PC-9 (cell line): ENCODE measurements around the gene ETS1. TPM values are rescaled to one million over a fixed set of nuclear protein-coding genes. Genes with fewer than 3 reads are reported as not detected.

Experiments used
- BruUV-seq: library from RNA; stranded (reverse); fragments of 400-500 nt; replicated peaks from 2 replicates; lab custom pipeline; 2021; lab: Mats Ljungman, UMichigan
- CTCF ChIA-PET: fragments of 300-600 bp; sonication (Branson Sonifier 250); formaldehyde crosslinking; loops from one replicate; lab custom pipeline; 2022; ENCODE audit warnings: antibody characterized with exemption; lab: Charles Lee
- POLR2A ChIA-PET: fragments of 300-600 bp; sonication (Branson Sonifier 250); formaldehyde crosslinking; loops from one replicate; lab custom pipeline; 2022; ENCODE audit warnings: antibody characterized with exemption; ENCODE audit not compliant: unreplicated experiment; lab: Charles Lee
- DNase-seq, 2 experiments: peaks; one replicate each; pipeline versions ENCODE4 v3.0.0 to v3.0.0-alpha.2; 2015 to 2022; ENCODE audit warnings: mixed read lengths in 1 of 2
- H2AFZ ChIP-seq: fragments of 200-600 bp; sonication (generic); 2 replicates; pipeline ENCODE4 v1.8.1; 2017; ENCODE audit warnings: antibody characterized with exemption
- H3F3A ChIP-seq: fragments of 200-600 bp; sonication (generic); 2 replicates; pipeline ENCODE4 v1.8.1; 2017; ENCODE audit warnings: antibody characterized with exemption, mild to moderate bottlenecking, low read depth; ENCODE audit not compliant: insufficient read depth
- H3K27ac ChIP-seq: fragments of 200-600 bp; sonication (generic); 2 replicates; pipeline ENCODE4 v1.6.1; 2016; ENCODE audit warnings: mixed run types
- H3K27me3 ChIP-seq: fragments of 200-600 bp; sonication (generic); 2 replicates; pipeline ENCODE4 v1.6.1; 2016; ENCODE audit warnings: low read depth, mixed run types; ENCODE audit not compliant: insufficient read depth
- H3K36me3 ChIP-seq: fragments of 200-600 bp; sonication (generic); 2 replicates; pipeline ENCODE4 v1.6.1; 2016; ENCODE audit warnings: low read depth, mixed run types
- H3K4me1 ChIP-seq: fragments of 200-600 bp; sonication (generic); replicated peaks from 2 replicates; pipeline ENCODE4 v1.6.1; 2016; ENCODE audit warnings: mixed run types; ENCODE audit not compliant: insufficient read depth
- H3K4me2 ChIP-seq: fragments of 200-600 bp; sonication (generic); 2 replicates; pipeline ENCODE4 v1.6.1; 2017; ENCODE audit warnings: mixed run types
- H3K4me3 ChIP-seq: fragments of 200-600 bp; sonication (generic); 2 replicates; pipeline ENCODE4 v1.6.1; 2016; ENCODE audit warnings: mixed run types
- H3K79me2 ChIP-seq: fragments of 200-600 bp; sonication (generic); 2 replicates; pipeline ENCODE4 v1.6.1; 2017; ENCODE audit warnings: low read depth, mixed run types
- H3K9me2 ChIP-seq: fragments of 200-600 bp; sonication (generic); 2 replicates; pipeline ENCODE4 v1.8.1; 2017; ENCODE audit warnings: mild to moderate bottlenecking; ENCODE audit not compliant: insufficient read depth
- H3K9me3 ChIP-seq: fragments of 200-600 bp; sonication (generic); 2 replicates; pipeline ENCODE4 v1.8.1; 2016; ENCODE audit warnings: low read depth; ENCODE audit not compliant: insufficient read depth
- H4K20me1 ChIP-seq: fragments of 200-600 bp; sonication (generic); 2 replicates; pipeline ENCODE4 v1.8.1; 2017; ENCODE audit not compliant: insufficient read depth
- CTCF ChIP-seq: fragments of 200-600 bp; sonication (generic); conservative IDR thresholded peaks from 2 replicates; pipeline ENCODE4 v1.6.1; 2017; ENCODE audit warnings: mixed run types, antibody characterized with exemption, mild to moderate bottlenecking, moderate library complexity
- EZH2 ChIP-seq: fragments of 200-600 bp; sonication (generic); IDR thresholded peaks from 2 replicates; pipeline ENCODE4 v1.8.0; 2017; ENCODE audit warnings: antibody characterized with exemption, low read depth
- intact Hi-C: fragments of 100-400 bp; cut with micrococcal nuclease; formaldehyde crosslinking; loops from one replicate; pipeline ENCODE4 v1.10.0; 2022; ENCODE audit not compliant: unreplicated experiment
- total RNA-seq: library from RNA; stranded (reverse); gene quantifications from 2 replicates; pipeline ENCODE4 v1.2.3, GENCODE V29; 2021

The ETS1 gene
- total RNA-seq, 1 experiment from 2014 or later = 23.3 TPM

GRCh38 chr11:128570632-128571031, 16.7 kb downstream of the ETS1 start:
- intact Hi-C loops = no loop called here
- DNase-seq = no peak
- BruUV-seq = no TSS peak
- Histone ChIP-seq H3K9me2 (no peaks in the 10 kb centered on the region), H3K4me3 (no peak overlapping the region), H3K36me3 (no peaks in the 10 kb centered on the region), H3K27ac (no peak overlapping the region), H3K9me3 (no peaks in the 10 kb centered on the region), H3K4me2 (no peak overlapping the region), H4K20me1 (no peaks in the 10 kb centered on the region), H3K4me1 (peaks cover 15% of the 10 kb centered on the region; the same call in 1 of the 2 replicates), H2AFZ (no peak overlapping the region), H3F3A (no peaks in the 10 kb centered on the region), H3K27me3 (no peaks in the 10 kb centered on the region), H3K79me2 (no peaks in the 10 kb centered on the region)
- TF ChIP-seq EZH2 (no peak), CTCF (no peak)
- ChIA-PET POLR2A (interaction anchor here (0.7 kb wide), 1 partner anchor 49 kb away, joined by 3 read pairs; no protein-coding TSS in a partner anchor), CTCF (no interaction called here)

GRCh38 chr11:128569291-128569690, 18.1 kb downstream of the ETS1 start:
- H3K9me2 ChIP-seq = no peaks in the 10 kb centered on the region
- TF ChIP-seq CTCF (no peak), EZH2 (no peak)
- ChIA-PET POLR2A (no interaction called here), CTCF (no interaction called here)
- H3K4me1 ChIP-seq = peaks cover 11% of the 10 kb centered on the region; the same call in 1 of the 2 replicates
- no peak overlapping the region for H3K4me2 ChIP-seq
- H3K4me3 ChIP-seq = no peak overlapping the region
- BruUV-seq = no TSS peak
- no peaks in the 10 kb centered on the region for H3K79me2 ChIP-seq
- H3K27ac ChIP-seq = no peak overlapping the region
- H3K27me3 ChIP-seq = no peaks in the 10 kb centered on the region
- DNase-seq = no peak
- no peaks in the 10 kb centered on the region for H3K36me3 ChIP-seq
- H4K20me1 ChIP-seq = no peaks in the 10 kb centered on the region
- intact Hi-C loops = no loop called here
- H2AFZ ChIP-seq = no peak overlapping the region
- H3F3A ChIP-seq = no peaks in the 10 kb centered on the region
- H3K9me3 ChIP-seq = no peaks in the 10 kb centered on the region

GRCh38 chr11:128568166-128568778, 19.1 kb downstream of the ETS1 start:
- intact Hi-C loops = no loop called here
- Histone ChIP-seq H3K9me3 (no peaks in the 10 kb centered on the region), H3K27ac (no peak overlapping the region), H3K4me3 (no peak overlapping the region), H2AFZ (no peak overlapping the region), H3K36me3 (no peaks in the 10 kb centered on the region), H3K79me2 (no peaks in the 10 kb centered on the region), H3K4me1 (peaks cover under 1% of the 10 kb centered on the region; the same call in 1 of the 2 replicates), H4K20me1 (no peaks in the 10 kb centered on the region), H3F3A (no peaks in the 10 kb centered on the region), H3K9me2 (no peaks in the 10 kb centered on the region), H3K4me2 (no peak overlapping the region), H3K27me3 (no peaks in the 10 kb centered on the region)
- POLR2A ChIA-PET = no interaction called here
- CTCF ChIA-PET = no interaction called here
- no TSS peak for BruUV-seq
- TF ChIP-seq CTCF (no peak), EZH2 (no peak)
- no peak for DNase-seq
